ENCODE measurements around the gene ENKUR.

ENKUR gene

DNA sequence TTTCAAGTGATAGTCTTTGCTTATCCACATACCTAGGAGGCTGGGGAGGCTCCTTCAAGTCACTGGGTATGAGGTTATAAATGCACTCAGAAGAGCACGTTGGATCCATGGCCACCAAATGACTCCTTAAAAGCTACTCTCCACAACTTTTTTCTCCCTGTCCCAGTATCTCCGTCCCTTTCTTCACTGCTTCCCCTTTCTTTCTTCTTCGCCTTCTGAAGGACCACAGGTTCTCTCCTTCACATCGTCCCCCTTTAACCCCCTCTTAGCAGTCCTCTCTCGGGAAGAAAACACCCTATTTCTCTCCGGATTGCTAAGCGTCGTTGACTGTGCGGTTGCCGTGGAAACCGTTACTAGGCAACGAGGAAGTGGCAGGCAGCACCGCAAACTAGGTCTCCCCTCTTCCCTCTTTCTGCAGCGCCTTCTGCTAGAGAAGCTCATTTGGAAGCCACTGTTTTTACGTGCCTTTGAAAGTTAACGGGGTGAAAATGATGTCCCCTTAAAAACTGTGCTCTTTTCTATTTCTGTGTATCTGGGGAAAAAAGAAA is at the start of gene ENKUR:
ENKUR (minus strand) TSS at position 331 of the 548 bp plus-strand sequence; CDS start at position 109, 222 bp downstream.
- peak; percentile 84 for DNase-seq (ENCODE audit: low spot score)
- TF ChIP-seq CTCF (conservative IDR thresholded peaks at IDR 0.05; ENCODE audit: low read depth) = no peak
- H3K27ac ChIP-seq = peak within 1 kb of the TSS; percentile 97
- POLR2A ChIA-PET (ENCODE audit: low non-redundant PET) = interaction anchor here (0.8 kb wide), 2 partner anchors 52 to 65 kb away, joined by 3 to 4 read pairs; no protein-coding TSS in a partner anchor
- CTCF ChIA-PET = interaction anchor here (0.5 to 0.8 kb wide), 3 partner anchors 147 to 1653 kb away, joined by 3 to 5 read pairs (median 4); no protein-coding TSS in a partner anchor

- no peak overlapping the region for H3K27ac ChIP-seq
- DNase-seq (ENCODE audit: low spot score) = no peak
- no peak for TF ChIP-seq CTCF (conservative IDR thresholded peaks at IDR 0.05; ENCODE audit: low read depth)
- ChIA-PET POLR2A (ENCODE audit: low non-redundant PET) (no interaction called here), CTCF (interaction anchor here (0.5 kb wide), 1 partner anchor 137 kb away, joined by 4 read pairs; no protein-coding TSS in a partner anchor)
Measured at GRCh38 chr10:25064401-25064800, 48.4 kb upstream of the ENKUR start.

- peak overlapping the region; percentile 96; the same call in 1 of the 2 replicates for H3K27ac ChIP-seq
- no peak for DNase-seq (ENCODE audit: low spot score)
- no peak for TF ChIP-seq CTCF (conservative IDR thresholded peaks at IDR 0.05; ENCODE audit: low read depth)
- ChIA-PET POLR2A (ENCODE audit: low non-redundant PET) (no interaction called here), CTCF (no interaction called here)
Measured at GRCh38 chr10:25063644-25064043, 47.7 kb upstream of the ENKUR start.

- ChIA-PET CTCF (no interaction called here), POLR2A (ENCODE audit: low non-redundant PET) (no interaction called here)
- peak overlapping the region; percentile 96 for H3K27ac ChIP-seq
- DNase-seq (ENCODE audit: low spot score) = no peak
- no peak for TF ChIP-seq CTCF (conservative IDR thresholded peaks at IDR 0.05; ENCODE audit: low read depth)
Measured at GRCh38 chr10:25063157-25063556, 47.2 kb upstream of the ENKUR start.

DNA sequence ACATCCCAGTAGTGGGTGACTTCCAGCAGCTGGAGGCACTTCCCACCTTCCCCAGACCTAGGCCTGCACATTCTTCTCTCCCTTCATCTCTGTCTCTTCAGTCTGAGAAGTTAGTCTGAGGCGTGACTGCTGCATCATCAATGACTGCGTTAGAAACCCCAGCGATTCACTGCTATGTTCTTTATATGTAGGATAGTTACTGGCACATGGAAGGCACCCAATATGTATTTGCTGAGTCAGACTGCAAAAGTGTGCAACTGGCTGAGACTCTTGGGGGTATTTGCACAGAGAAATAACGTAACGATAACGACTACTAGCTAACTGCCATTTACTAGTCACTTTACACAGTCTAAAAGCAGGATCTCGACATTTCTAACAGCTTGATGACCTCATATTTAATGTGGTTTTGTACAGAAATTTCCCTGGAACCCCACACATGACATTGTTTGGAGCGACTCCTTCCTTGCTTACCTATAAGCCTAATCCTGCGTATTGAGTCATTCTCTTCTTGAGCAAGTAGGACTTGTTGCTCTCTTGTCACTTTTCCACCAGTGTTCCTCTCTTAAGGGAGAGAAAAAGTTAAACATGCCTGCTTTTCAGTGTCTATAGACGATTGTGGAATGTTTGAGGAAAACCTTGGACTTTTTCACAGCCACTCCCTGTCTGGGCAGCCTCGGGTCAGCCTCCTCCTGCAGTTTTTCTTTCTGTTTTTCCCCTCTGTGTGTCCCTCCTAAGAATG is 45.9 kb upstream of the ENKUR start:
- DNase-seq (ENCODE audit: low spot score) = no peak
- POLR2A ChIA-PET (ENCODE audit: low non-redundant PET) = interaction anchor here (1.0 kb wide), 1 partner anchor 338 kb away, joined by 3 read pairs; the partner anchor contains the start of gene ARHGAP21

DNA sequence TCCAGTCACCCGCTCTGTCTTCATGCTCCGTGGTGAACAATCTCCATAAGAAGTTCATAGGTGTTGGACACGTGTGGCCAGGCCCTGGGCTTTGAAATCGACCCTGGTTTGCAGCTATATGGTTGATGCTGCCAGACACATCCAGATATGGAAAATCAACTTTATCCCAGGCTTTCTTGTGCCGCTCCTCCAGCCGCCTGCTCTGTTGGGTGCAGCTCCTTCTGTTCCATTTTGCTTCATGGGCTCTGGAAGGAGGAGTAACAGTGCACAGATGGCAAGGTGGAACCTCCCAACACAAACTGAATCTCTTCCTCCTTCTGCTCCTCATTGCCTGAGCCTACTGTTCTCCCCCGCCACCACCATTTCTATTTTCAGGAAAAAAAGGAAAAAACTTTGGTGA is 45.2 kb upstream of the ENKUR start:
- ChIA-PET POLR2A (ENCODE audit: low non-redundant PET) (no interaction called here), CTCF (no interaction called here)
- TF ChIP-seq CTCF (conservative IDR thresholded peaks at IDR 0.05; ENCODE audit: low read depth) = no peak
- H3K27ac ChIP-seq = peak overlapping the region; percentile 96
- DNase-seq (ENCODE audit: low spot score) = no peak

More for the DNA sequence above, 45.9 kb upstream of the ENKUR start:
- TF ChIP-seq CTCF (conservative IDR thresholded peaks at IDR 0.05; ENCODE audit: low read depth) = no peak
- CTCF ChIA-PET = no interaction called here
- H3K27ac ChIP-seq = peak overlapping the region; percentile 96

Measured in RWPE1 (cell line).